ENCODE measurements around the gene UGGT1. TPM values are rescaled to one million over a fixed set of nuclear protein-coding genes. Genes with fewer than 3 reads are reported as not detected.

The UGGT1 gene
- total and polyA plus RNA-seq, 8 donors = 33.1 to 72.0 (median 36.3) TPM

DNA sequence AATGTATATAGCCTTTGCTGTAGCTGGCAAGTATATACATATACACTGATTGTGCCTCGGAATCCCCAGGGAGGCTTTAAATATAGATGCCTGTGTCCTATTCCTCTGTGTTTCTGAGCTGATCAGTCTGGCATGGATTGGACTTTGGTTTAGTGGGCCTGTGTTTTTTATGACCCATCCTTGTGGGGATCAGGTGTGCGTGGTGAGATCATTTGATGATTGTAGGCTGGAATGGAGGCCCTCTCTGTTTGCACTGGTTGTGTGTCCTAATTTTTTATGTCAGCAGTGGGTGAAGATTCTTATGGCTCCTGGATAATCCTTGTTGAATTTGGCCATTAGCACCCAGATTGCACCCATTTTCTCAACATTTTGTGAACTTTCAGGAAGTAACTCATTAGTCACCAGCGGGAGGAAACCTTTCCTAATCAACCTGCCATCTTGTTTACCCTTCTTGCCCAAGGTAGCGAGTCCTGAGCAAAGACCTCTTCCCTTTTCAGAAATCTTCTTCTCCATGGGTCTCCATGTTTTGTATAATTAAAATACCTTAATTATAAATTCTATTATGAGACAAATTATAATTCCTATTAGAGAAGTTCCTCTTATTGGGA lies 75.8 kb downstream of the UGGT1 start:
- H3K27ac ChIP-seq = peak overlapping the region in 1 of 2 donors; percentile 86
- intact Hi-C loops (cut with DNase I) = no loop called here

DNA sequence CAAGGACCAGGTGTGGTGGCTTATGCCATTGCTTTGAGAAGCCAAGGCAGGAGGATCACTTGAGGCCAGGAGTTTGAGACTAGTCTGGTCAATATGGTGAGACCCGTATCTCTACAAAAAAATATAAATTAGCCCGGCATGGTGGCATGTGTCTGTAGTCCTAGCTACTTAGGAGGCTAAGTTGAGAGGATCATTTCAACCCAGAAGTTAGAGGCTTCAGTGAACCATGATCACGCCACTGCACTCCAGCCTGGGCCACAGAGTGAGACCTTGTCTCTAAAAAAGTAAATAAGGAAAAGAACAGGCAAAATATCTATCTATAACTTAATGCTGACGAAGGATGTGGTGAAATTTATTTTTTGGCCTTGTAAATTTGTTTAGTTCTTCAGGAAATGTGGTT lies 78.1 kb downstream of the UGGT1 start:
- Histone ChIP-seq H3K27ac (peak overlapping the region in 1 of 2 donors; percentile 86), H3K9me3 (no peaks in the 10 kb centered on the region), H3K4me3 (no peak overlapping the region), H3K27me3 (no peaks in the 10 kb centered on the region), H3K4me1 (peaks cover 0 to 30% of the 10 kb centered on the region in 2 donors), H3K36me3 (peaks cover 5 to 87% of the 10 kb centered on the region in 2 donors)
- TF ChIP-seq, protein P1, sequence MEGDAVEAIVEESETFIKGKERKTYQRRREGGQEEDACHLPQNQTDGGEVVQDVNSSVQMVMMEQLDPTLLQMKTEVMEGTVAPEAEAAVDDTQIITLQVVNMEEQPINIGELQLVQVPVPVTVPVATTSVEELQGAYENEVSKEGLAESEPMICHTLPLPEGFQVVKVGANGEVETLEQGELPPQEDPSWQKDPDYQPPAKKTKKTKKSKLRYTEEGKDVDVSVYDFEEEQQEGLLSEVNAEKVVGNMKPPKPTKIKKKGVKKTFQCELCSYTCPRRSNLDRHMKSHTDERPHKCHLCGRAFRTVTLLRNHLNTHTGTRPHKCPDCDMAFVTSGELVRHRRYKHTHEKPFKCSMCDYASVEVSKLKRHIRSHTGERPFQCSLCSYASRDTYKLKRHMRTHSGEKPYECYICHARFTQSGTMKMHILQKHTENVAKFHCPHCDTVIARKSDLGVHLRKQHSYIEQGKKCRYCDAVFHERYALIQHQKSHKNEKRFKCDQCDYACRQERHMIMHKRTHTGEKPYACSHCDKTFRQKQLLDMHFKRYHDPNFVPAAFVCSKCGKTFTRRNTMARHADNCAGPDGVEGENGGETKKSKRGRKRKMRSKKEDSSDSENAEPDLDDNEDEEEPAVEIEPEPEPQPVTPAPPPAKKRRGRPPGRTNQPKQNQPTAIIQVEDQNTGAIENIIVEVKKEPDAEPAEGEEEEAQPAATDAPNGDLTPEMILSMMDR (IDR thresholded peaks at IDR 0.05) = no peak
- ATAC-seq = no peak
- DNase-seq = no peak
- intact Hi-C loops (cut with DNase I) = no loop called here

More for the DNA sequence above, 75.8 kb downstream of the UGGT1 start:
- TF ChIP-seq, protein P1 (IDR thresholded peaks at IDR 0.05) = no peak
- Histone ChIP-seq H3K36me3 (peaks cover 5 to 78% of the 10 kb centered on the region in 2 donors), H3K4me1 (peaks cover 0 to 39% of the 10 kb centered on the region in 2 donors), H3K4me3 (no peak overlapping the region), H3K9me3 (no peaks in the 10 kb centered on the region), H3K27me3 (no peaks in the 10 kb centered on the region)
- ATAC-seq (no peak), DNase-seq (no peak)

DNA sequence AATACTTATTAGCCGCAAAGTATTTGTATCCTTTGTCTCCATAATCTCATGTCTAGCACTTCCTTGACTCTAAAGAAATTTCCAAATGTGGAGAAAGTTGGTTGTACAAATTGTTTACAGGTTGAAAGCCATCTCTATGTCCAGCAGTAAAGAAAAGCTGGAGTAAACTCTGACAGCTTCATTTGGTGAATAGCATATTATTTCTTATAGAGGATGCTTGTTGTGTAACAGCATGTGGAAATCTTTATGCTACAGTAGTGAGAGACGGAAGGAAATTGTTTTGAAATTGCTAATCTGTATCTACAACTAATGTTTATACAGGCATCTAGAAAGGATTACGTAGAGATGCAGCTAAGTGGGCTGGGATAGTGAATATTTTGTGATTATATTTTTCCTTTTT lies 78.5 kb downstream of the UGGT1 start:
- ATAC-seq = peak; percentile 24
- H3K4me3 ChIP-seq = no peak overlapping the region
- TF ChIP-seq, protein P1 (IDR thresholded peaks at IDR 0.05) = no peak
- H3K4me1 ChIP-seq = peaks cover 0 to 30% of the 10 kb centered on the region in 2 donors
- DNase-seq = peak in 2 of 4 donors; percentile 53 to 77
- peaks cover 5 to 87% of the 10 kb centered on the region in 2 donors for H3K36me3 ChIP-seq
- peak overlapping the region in 1 of 2 donors; percentile 86 for H3K27ac ChIP-seq
- intact Hi-C loops (cut with DNase I) = no loop called here
- no peaks in the 10 kb centered on the region for H3K9me3 ChIP-seq
- H3K27me3 ChIP-seq = no peaks in the 10 kb centered on the region

DNA sequence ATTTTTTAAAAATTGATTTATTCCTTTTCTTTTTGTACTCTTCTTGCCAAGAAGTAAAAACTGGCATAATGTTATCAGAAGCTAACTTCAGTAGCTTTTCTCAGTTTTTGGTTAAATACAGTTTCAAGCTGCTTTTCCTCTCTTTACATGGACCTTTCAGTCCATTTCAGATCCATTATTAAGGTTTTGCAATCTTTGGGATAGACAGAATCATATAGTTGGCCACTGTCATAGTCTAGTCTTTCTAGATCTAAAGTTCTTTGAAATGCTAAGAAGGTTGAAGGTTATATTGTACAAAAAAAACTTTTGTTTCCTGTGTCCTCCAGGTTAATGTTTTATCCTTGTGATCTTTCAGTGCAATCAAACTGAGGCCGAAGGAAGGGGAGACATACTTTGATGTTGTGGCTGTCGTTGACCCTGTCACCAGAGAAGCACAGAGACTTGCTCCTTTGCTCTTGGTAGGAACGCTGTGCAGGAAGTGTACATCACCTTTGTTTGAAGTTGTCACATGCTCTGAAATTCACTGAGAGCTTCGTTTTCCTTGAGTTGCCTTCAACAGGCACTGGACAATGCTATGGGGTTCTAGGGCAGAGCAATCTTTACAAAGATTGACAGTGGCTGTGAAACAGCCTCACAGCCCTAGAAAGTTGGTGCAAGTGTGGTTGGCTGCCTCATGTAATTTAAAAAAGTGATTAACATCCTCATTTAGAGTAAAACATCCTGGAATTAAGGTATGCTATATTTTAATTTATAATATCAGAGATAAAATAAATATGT lies 79.1 kb downstream of the UGGT1 start:
- intact Hi-C loops (cut with DNase I) = loop anchor here in 1 of 2 donors (10.0 kb wide), 1 partner anchor 65 kb away; no protein-coding TSS in a partner anchor
- Histone ChIP-seq H3K9me3 (no peaks in the 10 kb centered on the region), H3K4me1 (peaks cover 0 to 30% of the 10 kb centered on the region in 2 donors), H3K27ac (peak overlapping the region in 1 of 2 donors; percentile 86), H3K36me3 (peaks cover 5 to 87% of the 10 kb centered on the region in 2 donors), H3K27me3 (no peaks in the 10 kb centered on the region), H3K4me3 (no peak overlapping the region)
- TF ChIP-seq, protein P1 (IDR thresholded peaks at IDR 0.05) = no peak
- no peak for ATAC-seq
- no peak for DNase-seq

DNA sequence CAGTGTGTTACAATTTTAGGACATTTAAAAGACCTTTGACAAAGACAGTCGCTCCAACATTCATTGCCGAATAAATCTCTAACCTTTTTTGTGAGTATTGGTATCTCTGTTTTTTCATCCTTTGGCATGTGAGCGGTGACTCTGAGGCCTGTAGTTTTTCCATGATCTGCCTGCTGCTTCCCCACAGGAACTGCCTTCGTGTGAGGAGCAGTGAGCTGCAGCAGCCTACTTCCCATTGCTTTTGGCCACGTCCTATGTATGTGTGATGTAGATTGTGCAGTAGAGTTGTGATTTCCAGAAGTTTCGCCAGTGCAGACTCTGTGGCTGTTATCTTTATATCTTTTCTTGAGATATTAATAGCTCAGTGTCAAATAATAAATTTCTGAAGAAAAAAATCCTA lies 79.8 kb downstream of the UGGT1 start:
- Histone ChIP-seq H3K9me3 (no peaks in the 10 kb centered on the region), H3K4me1 (peaks cover 0 to 30% of the 10 kb centered on the region in 2 donors), H3K27me3 (no peaks in the 10 kb centered on the region), H3K36me3 (peaks cover 5 to 87% of the 10 kb centered on the region in 2 donors), H3K27ac (no peak overlapping the region), H3K4me3 (no peak overlapping the region)
- intact Hi-C loops (cut with DNase I) = loop anchor here in 1 of 2 donors (10.0 kb wide), 1 partner anchor 64 kb away; no protein-coding TSS in a partner anchor
- ATAC-seq (no peak), DNase-seq (no peak)
- TF ChIP-seq, protein P1 (IDR thresholded peaks at IDR 0.05) = no peak
